Measurements from ENCODE around the gene NEK6.

NEK6 gene

GRCh38 chr9:124345751-124346281 is 88.1 kb downstream of the NEK6 start:
- DNase-seq: no peak

- DNase-seq: no peak
These were observed 88.8 kb downstream of the NEK6 start for GRCh38 chr9:124346347-124347163.

GRCh38 chr9:124347206-124347967 is 89.6 kb downstream of the NEK6 start:
- DNase-seq: no peak

GRCh38 chr9:124347968-124348358 is 90.2 kb downstream of the NEK6 start:
- DNase-seq: no peak

GRCh38 chr9:124348363-124348762 is 90.6 kb downstream of the NEK6 start:
- no peak for DNase-seq

- DNase-seq: no peak
These were observed 91.1 kb downstream of the NEK6 start for GRCh38 chr9:124348831-124349230.

- DNase-seq: no peak
These were observed 91.5 kb downstream of the NEK6 start for GRCh38 chr9:124349267-124349666.

- no peak for DNase-seq
These were observed 92.1 kb downstream of the NEK6 start for GRCh38 chr9:124349675-124350493.

- no peak for DNase-seq
These were observed 92.9 kb downstream of the NEK6 start for GRCh38 chr9:124350494-124351263.

- DNase-seq: no peak
These were observed 94.1 kb downstream of the NEK6 start for GRCh38 chr9:124351672-124352468.

- no peak for DNase-seq
These were observed 94.9 kb downstream of the NEK6 start for GRCh38 chr9:124352616-124353015.

- DNase-seq: no peak
These were observed 95.5 kb downstream of the NEK6 start for GRCh38 chr9:124353166-124353768.

GRCh38 chr9:124353811-124354274 is 96.1 kb downstream of the NEK6 start:
- no peak for DNase-seq

GRCh38 chr9:124354346-124355038 is 96.7 kb downstream of the NEK6 start:
- DNase-seq: no peak

GRCh38 chr9:124355039-124355940 is 97.5 kb downstream of the NEK6 start:
- no peak for DNase-seq

GRCh38 chr9:124355941-124356744 is 98.4 kb downstream of the NEK6 start:
- DNase-seq: no peak

GRCh38 chr9:124356745-124357390 is 99.1 kb downstream of the NEK6 start:
- DNase-seq: no peak
